ENCODE measurements around the gene EGFLAM.
"Not testable (repeated sequence)": the region's sequence is repeated elsewhere in the genome, so short reads cannot be mapped to it uniquely, and the experiment has no call there.

Gene EGFLAM

GRCh38 chr5:38319491-38319890 lies 61.1 kb downstream of the EGFLAM start:
- H3K4me3 ChIP-seq (ENCODE audit: control insufficient read depth in 1 of 7, extremely low read depth in 1 of 7, insufficient read depth in 4 of 7, low read depth in 2 of 7, low read length in 6 of 7): no peak overlapping the region
- peaks cover 0 to 9% (median 0%) of the 10 kb centered on the region in 5 experiments for H3K27me3 ChIP-seq (replicated peaks in 2 of 5; ENCODE audit: control insufficient read depth in 4 of 5, insufficient read depth in 5 of 5, low read length in 4 of 5)
- no peak for DNase-seq
- 97% methylated on average over 3 of the region's 3 CpGs for WGBS (ENCODE audit: insufficient coverage)
- H3K27ac ChIP-seq (ENCODE audit: insufficient read depth in 1 of 2, low read depth in 1 of 2, low read length in 2 of 2, poor library complexity in 1 of 2, severe bottlenecking in 2 of 2): no peak overlapping the region
- CTCF ChIA-PET: no interaction called here
- H3K36me3 ChIP-seq (ENCODE audit: control insufficient read depth in 4 of 4, insufficient read depth in 4 of 4, low read length in 3 of 4): no peaks in the 10 kb centered on the region
- POLR2A ChIA-PET: no interaction called here
- H3K9me3 ChIP-seq (ENCODE audit: control extremely low read depth in 1 of 5, control insufficient read depth in 4 of 5, insufficient read depth in 2 of 5, low read depth in 1 of 5, low read length in 4 of 5): no peaks in the 10 kb centered on the region
- H3K4me1 ChIP-seq (ENCODE audit: control extremely low read depth in 1 of 4, control insufficient read depth in 4 of 4, insufficient read depth in 4 of 4, low read length in 3 of 4): no peaks in the 10 kb centered on the region

GRCh38 chr5:38321978-38322377 lies 63.6 kb downstream of the EGFLAM start:
- WGBS (ENCODE audit: insufficient coverage): 89% methylated on average over 7 of the region's 7 CpGs
- CTCF ChIA-PET: no interaction called here

GRCh38 chr5:38323645-38324295 lies 65.4 kb downstream of the EGFLAM start:
- no peak overlapping the region for H3K4me3 ChIP-seq (ENCODE audit: control insufficient read depth in 1 of 7, extremely low read depth in 1 of 7, insufficient read depth in 4 of 7, low read depth in 2 of 7, low read length in 6 of 7)
- WGBS (ENCODE audit: insufficient coverage): 100% methylated on average over 8 of the region's 9 CpGs
- H3K36me3 ChIP-seq (ENCODE audit: control insufficient read depth in 4 of 4, insufficient read depth in 4 of 4, low read length in 3 of 4): no peaks in the 10 kb centered on the region
- ChIA-PET POLR2A (no interaction called here), CTCF (no interaction called here)
- H3K27me3 ChIP-seq (replicated peaks in 2 of 5; ENCODE audit: control insufficient read depth in 4 of 5, insufficient read depth in 5 of 5, low read length in 4 of 5): peaks cover 0 to 7% (median 0%) of the 10 kb centered on the region in 5 experiments
- no peaks in the 10 kb centered on the region for H3K4me1 ChIP-seq (ENCODE audit: control extremely low read depth in 1 of 4, control insufficient read depth in 4 of 4, insufficient read depth in 4 of 4, low read length in 3 of 4)
- H3K9me3 ChIP-seq (ENCODE audit: control extremely low read depth in 1 of 5, control insufficient read depth in 4 of 5, insufficient read depth in 2 of 5, low read depth in 1 of 5, low read length in 4 of 5): no peaks in the 10 kb centered on the region
- DNase-seq: no peak
- no peak overlapping the region for H3K27ac ChIP-seq (ENCODE audit: insufficient read depth in 1 of 2, low read depth in 1 of 2, low read length in 2 of 2, poor library complexity in 1 of 2, severe bottlenecking in 2 of 2)

More at GRCh38 chr5:38321978-38322377, 63.6 kb downstream of the EGFLAM start:
- Histone ChIP-seq H3K4me1 (ENCODE audit: control extremely low read depth in 1 of 4, control insufficient read depth in 4 of 4, insufficient read depth in 4 of 4, low read length in 3 of 4) (no peaks in the 10 kb centered on the region), H3K27ac (ENCODE audit: insufficient read depth in 1 of 2, low read depth in 1 of 2, low read length in 2 of 2, poor library complexity in 1 of 2, severe bottlenecking in 2 of 2) (no peak overlapping the region), H3K36me3 (ENCODE audit: control insufficient read depth in 4 of 4, insufficient read depth in 4 of 4, low read length in 3 of 4) (no peaks in the 10 kb centered on the region), H3K9me3 (ENCODE audit: control extremely low read depth in 1 of 5, control insufficient read depth in 4 of 5, insufficient read depth in 2 of 5, low read depth in 1 of 5, low read length in 4 of 5) (no peaks in the 10 kb centered on the region), H3K27me3 (replicated peaks in 2 of 5; ENCODE audit: control insufficient read depth in 4 of 5, insufficient read depth in 5 of 5, low read length in 4 of 5) (peaks cover 0 to 7% (median 0%) of the 10 kb centered on the region in 5 experiments), H3K4me3 (ENCODE audit: control insufficient read depth in 1 of 7, extremely low read depth in 1 of 7, insufficient read depth in 4 of 7, low read depth in 2 of 7, low read length in 6 of 7) (no peak overlapping the region)
- no peak for DNase-seq
- POLR2A ChIA-PET: no interaction called here

- H3K4me1 ChIP-seq (ENCODE audit: control extremely low read depth in 1 of 4, control insufficient read depth in 4 of 4, insufficient read depth in 4 of 4, low read length in 3 of 4): no peaks in the 10 kb centered on the region
- 76% methylated on average over 4 of the region's 5 CpGs for WGBS (ENCODE audit: insufficient coverage)
- DNase-seq: no peak
- H3K27me3 ChIP-seq (replicated peaks in 2 of 5; ENCODE audit: control insufficient read depth in 4 of 5, insufficient read depth in 5 of 5, low read length in 4 of 5): no peaks in the 10 kb centered on the region
- no peaks in the 10 kb centered on the region for H3K9me3 ChIP-seq (ENCODE audit: control extremely low read depth in 1 of 5, control insufficient read depth in 4 of 5, insufficient read depth in 2 of 5, low read depth in 1 of 5, low read length in 4 of 5)
- H3K4me3 ChIP-seq (ENCODE audit: control insufficient read depth in 1 of 7, extremely low read depth in 1 of 7, insufficient read depth in 4 of 7, low read depth in 2 of 7, low read length in 6 of 7): no peak overlapping the region
- ChIA-PET CTCF (no interaction called here), POLR2A (no interaction called here)
- no peaks in the 10 kb centered on the region for H3K36me3 ChIP-seq (ENCODE audit: control insufficient read depth in 4 of 4, insufficient read depth in 4 of 4, low read length in 3 of 4)
- H3K27ac ChIP-seq (ENCODE audit: insufficient read depth in 1 of 2, low read depth in 1 of 2, low read length in 2 of 2, poor library complexity in 1 of 2, severe bottlenecking in 2 of 2): no peak overlapping the region
Observed at GRCh38 chr5:38329132-38329715, 70.9 kb downstream of the EGFLAM start.

- Histone ChIP-seq H3K9me3 (ENCODE audit: control extremely low read depth in 1 of 5, control insufficient read depth in 4 of 5, insufficient read depth in 2 of 5, low read depth in 1 of 5, low read length in 4 of 5) (no peaks in the 10 kb centered on the region), H3K27me3 (replicated peaks in 2 of 5; ENCODE audit: control insufficient read depth in 4 of 5, insufficient read depth in 5 of 5, low read length in 4 of 5) (no peaks in the 10 kb centered on the region), H3K4me3 (ENCODE audit: control insufficient read depth in 1 of 7, extremely low read depth in 1 of 7, insufficient read depth in 4 of 7, low read depth in 2 of 7, low read length in 6 of 7) (no peak overlapping the region), H3K27ac (ENCODE audit: insufficient read depth in 1 of 2, low read depth in 1 of 2, low read length in 2 of 2, poor library complexity in 1 of 2, severe bottlenecking in 2 of 2) (no peak overlapping the region), H3K36me3 (ENCODE audit: control insufficient read depth in 4 of 4, insufficient read depth in 4 of 4, low read length in 3 of 4) (no peaks in the 10 kb centered on the region), H3K4me1 (ENCODE audit: control extremely low read depth in 1 of 4, control insufficient read depth in 4 of 4, insufficient read depth in 4 of 4, low read length in 3 of 4) (no peaks in the 10 kb centered on the region)
- POLR2A ChIA-PET: no interaction called here
- DNase-seq: no peak
- CTCF ChIA-PET: no interaction called here
- 95% methylated on average over 2 of the region's 4 CpGs for WGBS (ENCODE audit: insufficient coverage)
Observed at GRCh38 chr5:38330207-38330606, 71.8 kb downstream of the EGFLAM start.

- no peak overlapping the region for H3K27ac ChIP-seq (ENCODE audit: insufficient read depth in 1 of 2, low read depth in 1 of 2, low read length in 2 of 2, poor library complexity in 1 of 2, severe bottlenecking in 2 of 2)
- no peak for DNase-seq
- no peak overlapping the region for H3K4me3 ChIP-seq (ENCODE audit: control insufficient read depth in 1 of 7, extremely low read depth in 1 of 7, insufficient read depth in 4 of 7, low read depth in 2 of 7, low read length in 6 of 7)
- H3K36me3 ChIP-seq (ENCODE audit: control insufficient read depth in 4 of 4, insufficient read depth in 4 of 4, low read length in 3 of 4): no peaks in the 10 kb centered on the region
- CTCF ChIA-PET: no interaction called here
- 100% methylated on average over 2 of the region's 3 CpGs for WGBS (ENCODE audit: insufficient coverage)
- no peaks in the 10 kb centered on the region for H3K4me1 ChIP-seq (ENCODE audit: control extremely low read depth in 1 of 4, control insufficient read depth in 4 of 4, insufficient read depth in 4 of 4, low read length in 3 of 4)
- no peaks in the 10 kb centered on the region for H3K27me3 ChIP-seq (replicated peaks in 2 of 5; ENCODE audit: control insufficient read depth in 4 of 5, insufficient read depth in 5 of 5, low read length in 4 of 5)
- H3K9me3 ChIP-seq (ENCODE audit: control extremely low read depth in 1 of 5, control insufficient read depth in 4 of 5, insufficient read depth in 2 of 5, low read depth in 1 of 5, low read length in 4 of 5): no peaks in the 10 kb centered on the region
- POLR2A ChIA-PET: no interaction called here
Observed at GRCh38 chr5:38331831-38332230, 73.5 kb downstream of the EGFLAM start.

GRCh38 chr5:38333181-38333580 lies 74.8 kb downstream of the EGFLAM start:
- DNase-seq: peak; percentile 22 to 83 (median 75)
- H3K27ac ChIP-seq (ENCODE audit: insufficient read depth in 1 of 2, low read depth in 1 of 2, low read length in 2 of 2, poor library complexity in 1 of 2, severe bottlenecking in 2 of 2); CTCF ChIA-PET; H3K36me3 ChIP-seq (ENCODE audit: control insufficient read depth in 4 of 4, insufficient read depth in 4 of 4, low read length in 3 of 4); H3K4me1 ChIP-seq (ENCODE audit: control extremely low read depth in 1 of 4, control insufficient read depth in 4 of 4, insufficient read depth in 4 of 4, low read length in 3 of 4); H3K4me3 ChIP-seq (ENCODE audit: control insufficient read depth in 1 of 7, extremely low read depth in 1 of 7, insufficient read depth in 4 of 7, low read depth in 2 of 7, low read length in 6 of 7); POLR2A ChIA-PET; H3K9me3 ChIP-seq (ENCODE audit: control extremely low read depth in 1 of 5, control insufficient read depth in 4 of 5, insufficient read depth in 2 of 5, low read depth in 1 of 5, low read length in 4 of 5): not testable (repeated sequence)
- 0% methylated on average over 1 of the region's 4 CpGs for WGBS (ENCODE audit: insufficient coverage)
- H3K27me3 ChIP-seq (replicated peaks in 2 of 5; ENCODE audit: control insufficient read depth in 4 of 5, insufficient read depth in 5 of 5, low read length in 4 of 5): peaks cover 0 to 11% (median 2%) of the 10 kb centered on the region in 5 experiments
